RCC 7860 (cell line): ENCODE data around the gene TSSC4.

Experiments
- DNase-seq: peaks from one replicate; pipeline ENCODE4 v3.0.0-alpha.2; 2015; ENCODE audit warnings: low spot score
- FAIRE-seq: peaks from 2 replicates; lab custom pipeline; 2012; peaks lifted over from hg19 to GRCh38; lab: Jason Lieb, UNC

The TSSC4 gene

DNA sequence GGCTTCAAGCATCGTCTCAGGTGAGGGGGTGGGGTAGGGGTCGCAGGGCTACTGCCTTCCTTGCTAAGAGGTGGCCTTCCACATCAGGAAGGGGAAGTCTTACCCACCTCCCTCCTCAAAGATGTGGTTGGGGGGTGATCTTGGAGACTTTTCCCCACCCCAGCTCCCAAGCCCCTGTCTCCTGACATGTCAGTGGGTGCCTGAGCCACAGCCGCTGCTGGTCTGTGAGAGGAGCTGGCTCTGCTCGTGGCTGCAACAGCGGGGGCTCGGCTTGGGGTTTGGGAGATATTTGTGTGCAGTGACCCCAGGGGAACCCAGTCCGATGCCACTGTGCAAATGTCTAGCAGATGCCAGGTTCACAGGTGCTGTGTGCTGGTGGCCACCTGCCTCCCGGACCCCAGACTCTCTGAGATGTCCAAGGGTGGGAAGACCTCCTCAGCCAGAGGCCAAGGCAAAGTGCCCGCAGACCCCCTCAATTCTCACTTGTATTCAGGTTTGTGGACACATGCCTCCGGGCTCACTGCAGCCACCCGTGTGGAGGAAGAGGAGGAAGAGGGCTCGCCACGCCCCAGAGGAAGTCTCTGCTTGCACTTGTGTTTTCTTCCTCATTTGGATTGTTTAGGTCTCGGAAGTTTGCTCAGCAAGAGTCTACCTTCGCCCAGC lies 46.2 kb downstream of the TSSC4 start:
- no peak for FAIRE-seq
- no peak for DNase-seq

GRCh38 chr11:2447253-2447950 lies 46.9 kb downstream of the TSSC4 start:
- FAIRE-seq: no peak
- no peak for DNase-seq

GRCh38 chr11:2447951-2448650 lies 47.6 kb downstream of the TSSC4 start:
- DNase-seq (no peak), FAIRE-seq (no peak)

GRCh38 chr11:2448661-2449547 lies 48.4 kb downstream of the TSSC4 start:
- DNase-seq (no peak), FAIRE-seq (no peak)

- DNase-seq (no peak), FAIRE-seq (no peak)
Measured at GRCh38 chr11:2449548-2450320, 49.2 kb downstream of the TSSC4 start.

DNA sequence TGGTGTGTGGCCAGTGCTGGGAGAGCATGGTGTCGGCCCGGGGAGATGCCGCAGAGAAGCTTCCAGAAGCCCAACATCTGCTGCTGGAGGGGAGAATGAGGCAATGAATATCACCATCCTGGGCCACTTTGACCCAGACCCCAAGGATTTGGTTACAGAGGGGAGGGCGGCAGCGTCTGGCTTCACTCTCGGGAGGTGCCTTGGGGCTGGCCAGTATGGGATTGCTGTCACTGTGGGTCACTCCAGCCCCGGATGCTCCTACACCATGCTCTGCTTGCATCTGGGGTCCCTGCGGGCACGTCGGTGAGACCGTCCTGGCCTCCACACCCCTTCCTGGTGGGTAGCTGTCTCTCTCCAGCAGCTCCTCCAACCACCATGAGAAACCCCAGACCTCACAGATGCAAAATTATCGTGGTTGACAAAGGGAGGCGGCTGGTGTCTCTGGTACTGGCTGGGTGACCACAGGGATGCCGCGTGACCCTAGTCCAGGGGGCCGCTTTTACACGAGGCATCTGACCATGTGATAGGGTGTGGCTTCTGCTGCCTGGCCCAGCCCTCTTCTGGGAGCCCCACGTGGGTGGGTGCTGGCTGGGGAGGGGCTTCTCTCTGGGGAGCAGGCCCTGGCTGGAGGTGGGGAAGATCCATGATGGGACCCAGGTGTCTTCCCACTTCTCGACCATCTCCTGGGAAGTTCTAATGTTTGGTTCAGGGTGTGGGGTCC lies 49.9 kb downstream of the TSSC4 start:
- FAIRE-seq (no peak), DNase-seq (no peak)

GRCh38 chr11:2451336-2451735 lies 50.8 kb downstream of the TSSC4 start:
- DNase-seq: no peak
- no peak for FAIRE-seq

DNA sequence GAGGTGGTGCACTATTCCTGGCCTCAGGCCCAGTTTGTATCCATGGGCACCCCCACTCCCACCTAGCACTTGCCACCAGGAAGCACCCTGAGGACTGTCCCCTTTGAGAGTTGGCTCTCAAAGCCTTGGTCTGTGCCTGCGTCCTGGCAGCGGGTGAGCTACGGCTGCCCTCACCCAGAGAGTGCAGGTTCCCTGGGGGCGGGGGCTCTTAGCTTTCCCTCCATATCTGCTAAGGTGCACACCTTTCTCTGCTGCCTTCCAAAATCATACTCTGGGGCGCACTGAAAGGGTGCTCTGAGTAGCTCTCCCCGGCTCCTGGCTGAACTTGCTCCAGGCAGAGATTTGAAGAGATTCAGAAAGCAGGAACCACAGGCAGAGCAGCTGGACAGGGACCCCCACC lies 51.4 kb downstream of the TSSC4 start:
- FAIRE-seq (no peak), DNase-seq (no peak)

DNA sequence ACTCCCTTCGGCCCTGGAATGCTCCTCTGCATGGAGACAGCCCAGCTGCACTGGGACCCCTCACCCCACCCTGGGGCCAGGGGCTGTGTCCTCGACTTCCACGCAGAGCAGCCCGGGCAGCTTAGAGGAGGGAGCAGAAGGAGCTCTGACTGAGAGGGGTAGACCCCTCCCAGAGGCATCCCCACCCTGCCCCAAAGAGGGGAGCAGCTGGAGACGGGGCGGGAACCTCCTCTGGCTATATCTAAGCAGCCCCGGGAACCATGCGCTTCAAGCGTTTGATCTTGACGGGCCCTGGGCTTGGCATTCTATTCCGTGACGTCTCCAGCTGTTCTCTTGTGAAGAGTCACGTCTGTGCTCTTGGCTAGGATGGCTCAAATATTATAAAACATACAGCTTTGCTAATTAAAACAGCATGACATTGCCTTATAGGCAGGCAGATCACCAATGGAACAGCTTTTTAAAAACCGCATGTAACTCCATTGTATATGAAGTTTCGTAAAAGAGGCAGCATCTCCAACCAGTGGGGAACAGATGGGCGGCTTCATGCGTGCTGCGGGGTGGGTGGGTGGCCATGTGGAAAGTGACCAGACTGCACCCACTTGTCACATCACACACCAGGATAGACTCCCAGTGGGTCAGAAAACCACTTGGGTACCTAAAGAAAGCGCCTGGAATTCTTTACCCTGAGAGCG lies 51.9 kb downstream of the TSSC4 start:
- FAIRE-seq: no peak
- DNase-seq: no peak

GRCh38 chr11:2453436-2453835 lies 52.9 kb downstream of the TSSC4 start:
- DNase-seq (no peak), FAIRE-seq (no peak)
